IgD-negative memory B cell (primary cell): ENCODE results near the gene DNAJA3. TPM values are rescaled to one million over a fixed set of nuclear protein-coding genes. Genes with fewer than 3 reads are reported as not detected.
A peak's percentile ranks its signal among the peaks of the same experiment; 100 is the strongest.
"Not testable (repeated sequence)": the region's sequence is repeated elsewhere in the genome, so short reads cannot be mapped to it uniquely, and the experiment has no call there.

Experiments used
- H3K27ac Mint-ChIP-seq, 3 donors: one replicate each; pipeline ENCODE4 v1.8.0; 2020 to 2022; ENCODE audit warnings: mild to moderate bottlenecking in 3 of 3, mixed read lengths in 3 of 3, moderate library complexity in 1 of 3
- H3K27me3 Mint-ChIP-seq: one replicate; pipeline ENCODE4 v1.8.0; 2021; ENCODE audit warnings: mixed read lengths
- H3K36me3 Mint-ChIP-seq: one replicate; pipeline ENCODE4 v1.8.0; 2020; ENCODE audit warnings: mild to moderate bottlenecking, mixed read lengths
- H3K4me1 Mint-ChIP-seq, 3 donors: one replicate each; pipeline ENCODE4 v1.8.0; 2020 to 2022; ENCODE audit warnings: mixed read lengths in 3 of 3, mild to moderate bottlenecking in 1 of 3
- H3K4me3 Mint-ChIP-seq, 4 donors: one replicate each; pipeline ENCODE4 v1.8.0; 2020 to 2022; ENCODE audit warnings: mild to moderate bottlenecking in 4 of 4, mixed read lengths in 4 of 4, moderate library complexity in 3 of 4
- H3K9me3 Mint-ChIP-seq, 3 donors: one replicate each; pipeline ENCODE4 v1.8.0; 2020 to 2021; ENCODE audit warnings: mixed read lengths in 3 of 3, mild to moderate bottlenecking in 1 of 3
- polyA plus RNA-seq: library from polyadenylated mRNA; unstranded; fragments of 300-500 nt; fragmentation: Illumina TruSeq; gene quantifications from one replicate; pipeline ENCODE4 v1.2.3, GENCODE V29; 2021

The DNAJA3 gene
- polyA plus RNA-seq, 1 donor from 2014 or later = 42.7 TPM

DNA sequence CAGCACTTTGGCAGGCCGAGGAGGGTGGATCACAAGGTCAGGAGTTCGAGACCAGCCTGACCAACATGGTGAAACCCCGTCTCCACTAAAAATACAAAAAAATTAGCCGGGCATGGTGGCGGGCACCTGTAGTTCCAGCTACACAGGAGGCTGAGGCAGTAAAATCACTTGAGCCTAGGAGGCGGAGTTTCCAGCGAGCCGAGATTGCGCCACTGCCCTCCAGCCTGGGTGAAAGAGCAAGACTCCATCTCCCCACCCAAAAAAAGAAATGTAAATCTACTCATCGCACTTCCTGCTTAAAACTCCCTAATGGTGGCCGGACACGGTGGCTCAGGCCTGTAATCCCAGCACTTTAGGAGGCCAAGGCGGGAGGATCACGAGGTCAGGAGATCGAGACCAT is 31.8 kb upstream of the DNAJA3 start:
- not testable (repeated sequence) for H3K4me1 Mint-ChIP-seq, H3K27me3 Mint-ChIP-seq, H3K9me3 Mint-ChIP-seq, H3K36me3 Mint-ChIP-seq
- Mint-ChIP-seq H3K4me3 (peak overlapping the region in 1 of 4 donors; percentile 65), H3K27ac (peak overlapping the region in 2 of 3 donors; percentile 87 to 92)

DNA sequence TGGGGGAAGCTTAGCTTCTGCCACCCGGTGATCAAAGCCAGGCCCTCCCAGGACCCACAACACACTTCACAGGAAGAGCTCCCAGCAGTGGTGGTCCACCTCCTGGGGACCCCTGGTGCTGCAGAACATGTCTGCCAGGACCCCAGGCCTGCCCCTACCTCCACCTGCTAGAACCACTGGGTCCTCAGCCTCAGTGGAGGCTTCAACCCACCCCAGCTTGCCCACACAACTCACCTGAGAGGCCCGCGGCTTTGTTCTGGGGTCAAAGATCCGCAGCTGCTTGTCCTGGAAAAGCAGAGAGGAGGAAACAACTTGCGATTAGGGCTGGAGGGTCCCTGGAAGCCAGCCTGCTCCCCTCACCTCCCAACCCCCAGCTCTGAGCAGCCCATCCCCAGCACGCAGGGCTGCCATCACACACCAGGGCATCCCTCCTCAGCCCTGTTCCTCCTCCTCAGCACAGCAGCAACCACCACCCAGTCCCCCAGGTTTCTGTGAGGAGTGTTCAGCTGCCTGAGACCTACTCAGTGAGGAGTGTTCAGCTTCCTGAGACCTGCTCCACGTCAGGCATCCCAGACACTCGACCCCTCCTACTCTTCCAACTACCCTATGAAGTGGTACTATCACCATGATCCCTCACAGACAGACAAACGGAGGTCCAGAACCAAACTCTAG is 30.5 kb upstream of the DNAJA3 start:
- Mint-ChIP-seq H3K4me3 (peak overlapping the region in 1 of 4 donors; percentile 66), H3K36me3 (peaks cover 6% of the 10 kb centered on the region)

DNA sequence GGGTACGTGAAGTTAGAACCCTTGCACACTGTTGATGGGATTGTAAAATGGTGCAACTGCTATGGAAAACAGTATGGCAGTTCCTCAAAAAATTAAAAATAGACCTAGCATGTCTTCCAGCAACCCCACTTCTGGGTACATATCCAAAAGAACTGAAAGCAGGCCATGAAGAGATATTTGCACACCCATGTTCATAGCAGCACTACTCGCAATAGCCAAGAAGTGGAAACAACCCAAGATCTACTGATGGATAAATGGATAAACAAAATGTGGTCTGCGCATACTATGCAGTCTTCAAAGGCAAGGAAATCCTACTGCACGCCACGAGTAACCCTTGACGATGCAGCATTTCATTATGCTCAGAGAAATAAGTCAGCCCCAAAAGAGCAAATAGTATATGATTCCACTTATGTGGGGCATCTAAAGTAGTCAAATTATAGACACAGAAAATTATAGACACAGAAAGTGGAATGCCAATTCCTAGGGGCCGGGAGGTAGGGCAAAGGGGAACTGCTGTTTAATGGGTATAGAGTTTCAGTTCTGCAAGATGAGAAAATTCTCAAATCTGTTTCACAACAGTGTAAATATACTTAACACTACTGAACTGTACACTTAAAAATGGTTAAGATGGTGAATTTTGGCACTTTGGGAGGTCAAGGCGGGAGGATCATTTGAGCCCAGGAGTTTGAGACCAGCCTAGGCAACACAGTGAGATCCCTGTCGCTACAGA is 26.5 kb upstream of the DNAJA3 start:
- Mint-ChIP-seq H3K36me3 (peaks cover 10% of the 10 kb centered on the region), H3K9me3 (no peaks in the 10 kb centered on the region), H3K27me3 (no peaks in the 10 kb centered on the region), H3K4me1 (peaks cover 1 to 12% (median 3%) of the 10 kb centered on the region in 3 donors), H3K27ac (peak overlapping the region in 1 of 3 donors; percentile 94), H3K4me3 (peak overlapping the region in 1 of 4 donors; percentile 9)

More for the DNA sequence above, 30.5 kb upstream of the DNAJA3 start:
- peaks cover 1 to 11% (median 1%) of the 10 kb centered on the region in 3 donors for H3K4me1 Mint-ChIP-seq
- H3K27ac Mint-ChIP-seq = peak overlapping the region; percentile 31 to 95 (median 68)
- H3K9me3 Mint-ChIP-seq = no peaks in the 10 kb centered on the region
- no peaks in the 10 kb centered on the region for H3K27me3 Mint-ChIP-seq

DNA sequence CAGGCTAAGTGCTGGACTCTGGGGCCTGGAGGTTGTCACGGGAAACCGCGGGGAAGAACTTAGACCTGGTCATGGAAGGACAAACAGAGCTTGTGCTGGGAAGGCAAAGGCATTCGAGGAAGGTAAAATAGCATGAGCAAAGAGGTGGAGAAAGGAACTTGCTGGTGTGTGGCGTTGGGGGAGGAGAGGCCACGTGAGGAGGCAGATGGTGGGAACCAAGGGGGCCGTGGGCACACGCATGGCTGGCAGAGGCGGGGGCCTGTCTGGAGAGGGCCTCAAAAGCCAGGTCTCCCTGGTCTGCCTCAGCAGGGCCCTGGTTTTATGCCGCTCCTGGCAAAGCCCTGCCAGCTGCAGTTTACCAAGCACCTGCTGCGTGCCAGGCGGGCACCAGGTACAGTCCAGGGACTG is 24.6 kb upstream of the DNAJA3 start:
- Mint-ChIP-seq H3K4me1 (peaks cover 5 to 12% (median 7%) of the 10 kb centered on the region in 3 donors), H3K36me3 (peaks cover 5% of the 10 kb centered on the region), H3K27ac (peak overlapping the region; percentile 80 to 94 (median 94)), H3K27me3 (no peaks in the 10 kb centered on the region), H3K4me3 (peak overlapping the region in 1 of 4 donors; percentile 72), H3K9me3 (no peaks in the 10 kb centered on the region)

DNA sequence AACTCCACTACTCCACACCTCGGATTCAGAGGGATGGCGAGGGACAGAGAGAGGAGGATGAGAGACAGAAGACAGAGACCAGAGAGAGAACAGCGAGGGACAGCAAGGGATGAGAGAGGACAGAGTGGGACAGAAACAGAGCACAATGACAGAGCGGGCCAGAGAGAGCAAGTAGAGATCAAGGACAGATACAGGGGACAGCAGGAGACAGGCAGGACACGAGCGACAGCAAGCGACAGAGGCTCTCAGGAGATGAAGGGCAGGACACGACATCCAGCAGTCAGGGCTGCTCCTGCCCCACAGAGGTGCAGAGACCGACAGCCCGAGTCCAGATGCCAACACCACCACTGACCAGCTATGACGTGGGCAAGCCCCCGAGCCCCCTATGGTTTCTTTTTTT is 24.2 kb upstream of the DNAJA3 start:
- peaks cover 7% of the 10 kb centered on the region for H3K36me3 Mint-ChIP-seq
- H3K4me1 Mint-ChIP-seq = peaks cover 5 to 12% (median 7%) of the 10 kb centered on the region in 3 donors
- peak overlapping the region in 1 of 4 donors; percentile 72 for H3K4me3 Mint-ChIP-seq
- H3K9me3 Mint-ChIP-seq = no peaks in the 10 kb centered on the region
- H3K27me3 Mint-ChIP-seq = no peaks in the 10 kb centered on the region
- H3K27ac Mint-ChIP-seq = peak overlapping the region in 2 of 3 donors; percentile 94

DNA sequence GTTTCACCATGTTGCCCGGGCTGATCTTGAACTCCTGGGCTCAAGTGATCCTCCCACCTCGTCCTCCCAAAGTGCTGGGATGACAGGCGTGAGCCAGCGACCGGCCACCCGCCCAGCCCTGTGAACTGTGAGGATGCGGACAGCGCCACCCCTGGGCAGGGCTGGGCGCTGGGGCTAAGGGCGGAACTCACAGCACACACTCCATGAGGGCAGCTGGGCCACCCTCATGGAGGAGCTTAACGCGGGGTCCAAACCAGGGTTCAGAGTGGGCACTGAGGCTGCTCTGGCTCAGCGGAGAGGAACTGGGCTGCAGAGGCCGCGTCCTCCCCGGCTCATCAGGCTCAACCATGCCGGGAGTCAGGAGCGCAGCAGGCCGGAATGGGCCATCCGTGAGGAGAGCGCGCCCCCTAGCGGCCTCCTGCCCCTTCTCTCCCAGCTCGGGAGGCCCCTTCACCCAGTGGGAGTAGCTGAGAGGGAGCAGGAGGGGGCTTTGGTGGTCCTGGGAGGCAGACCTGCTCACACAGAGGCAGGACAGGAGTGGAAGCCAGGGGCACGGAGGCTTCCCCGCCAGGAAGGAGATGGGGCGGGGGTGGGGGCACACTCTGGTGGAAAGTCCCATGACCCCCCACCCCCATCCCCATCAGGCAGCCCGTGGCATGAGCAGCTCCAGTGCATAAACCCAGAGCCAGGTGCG is 23.1 kb upstream of the DNAJA3 start:
- Mint-ChIP-seq H3K9me3 (no peaks in the 10 kb centered on the region), H3K27ac (peak overlapping the region; percentile 90 to 94 (median 94)), H3K27me3 (no peaks in the 10 kb centered on the region), H3K4me1 (peaks cover 5 to 12% (median 7%) of the 10 kb centered on the region in 3 donors), H3K4me3 (peak overlapping the region in 1 of 4 donors; percentile 75), H3K36me3 (peaks cover 5% of the 10 kb centered on the region)

DNA sequence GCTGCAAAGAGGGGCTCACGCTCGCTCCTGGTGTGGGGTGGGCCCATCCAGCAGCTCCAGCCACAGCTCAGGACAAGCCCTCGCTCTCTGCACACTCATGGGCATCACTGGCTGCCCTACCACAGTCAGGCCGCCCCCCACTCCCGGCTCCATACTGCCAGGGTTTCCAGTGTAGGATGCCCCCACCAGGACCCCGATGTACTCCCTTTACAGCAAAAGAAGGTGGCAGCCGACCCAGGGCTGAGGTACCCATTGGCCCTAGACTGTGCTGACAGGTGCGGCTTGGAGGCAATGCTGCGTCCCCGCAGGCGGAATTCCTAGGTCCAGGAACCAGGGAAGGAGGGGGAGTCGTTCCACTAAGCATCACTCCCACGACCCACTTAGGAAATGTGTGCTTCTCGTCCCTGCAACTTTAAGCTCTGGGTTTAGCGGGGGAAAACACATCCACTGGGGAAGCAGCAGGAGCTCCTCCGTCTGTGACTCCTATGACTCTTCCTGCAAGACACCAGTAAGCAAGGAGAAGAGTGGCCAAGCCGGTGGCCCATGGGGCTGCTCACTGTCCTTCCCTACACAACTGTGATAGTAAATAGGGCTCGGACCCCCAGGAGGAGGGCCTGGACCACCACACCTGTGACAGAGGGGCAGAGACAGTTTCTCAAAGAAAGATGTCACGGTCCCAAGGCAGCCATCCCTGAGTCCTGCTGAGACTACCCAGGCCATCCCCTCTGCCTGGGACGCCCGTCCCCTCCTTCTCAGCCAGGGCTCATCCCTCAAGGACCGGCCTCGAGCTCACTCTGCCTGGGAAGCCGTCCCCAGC is 22.3 kb upstream of the DNAJA3 start:
- peaks cover 5 to 12% (median 7%) of the 10 kb centered on the region in 3 donors for H3K4me1 Mint-ChIP-seq
- H3K27me3 Mint-ChIP-seq = no peaks in the 10 kb centered on the region
- no peaks in the 10 kb centered on the region for H3K9me3 Mint-ChIP-seq
- H3K36me3 Mint-ChIP-seq = peaks cover 5% of the 10 kb centered on the region
- peak overlapping the region in 1 of 4 donors; percentile 75 for H3K4me3 Mint-ChIP-seq
- peak overlapping the region in 2 of 3 donors; percentile 94 to 96 for H3K27ac Mint-ChIP-seq

DNA sequence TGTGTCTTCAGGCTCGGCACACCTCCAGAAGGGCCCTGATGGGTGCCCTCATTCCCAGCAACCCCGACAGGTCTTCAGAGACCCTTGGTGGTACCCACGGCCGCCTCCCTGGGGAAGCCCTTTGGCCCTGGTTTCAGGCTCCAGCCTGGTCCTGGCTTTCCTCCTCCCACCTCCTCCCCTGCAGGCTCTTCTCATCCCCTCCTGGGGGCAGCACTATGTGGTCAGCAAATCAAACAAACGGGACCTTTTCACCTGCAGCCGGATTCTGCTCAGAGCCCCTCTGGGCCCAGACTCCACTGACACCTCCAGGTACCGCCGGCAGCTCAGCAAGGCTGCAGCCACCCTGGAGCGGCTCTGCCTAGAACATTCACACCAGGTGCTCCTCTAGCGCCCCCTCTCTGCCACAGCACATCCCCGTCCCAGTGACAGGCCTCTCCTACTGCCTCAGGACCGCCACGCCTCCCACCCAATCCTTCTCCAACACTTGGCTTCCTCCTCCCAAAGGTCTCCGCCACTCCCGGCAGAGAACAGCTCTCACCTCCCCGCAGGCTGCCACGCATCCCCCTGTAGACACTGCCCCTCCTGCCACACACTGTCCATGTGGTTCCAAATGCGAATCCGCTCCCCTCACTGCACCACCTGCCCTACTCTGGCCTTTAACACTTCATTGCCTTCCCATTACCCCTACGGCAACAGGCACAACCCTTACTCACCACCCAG is 21.3 kb upstream of the DNAJA3 start:
- no peaks in the 10 kb centered on the region for H3K27me3 Mint-ChIP-seq
- H3K4me3 Mint-ChIP-seq = peak overlapping the region in 3 of 4 donors; percentile 14 to 75 (median 57)
- no peaks in the 10 kb centered on the region for H3K9me3 Mint-ChIP-seq
- H3K4me1 Mint-ChIP-seq = peaks cover 5 to 8% (median 7%) of the 10 kb centered on the region in 3 donors
- H3K36me3 Mint-ChIP-seq = peaks cover 5% of the 10 kb centered on the region
- H3K27ac Mint-ChIP-seq = peak overlapping the region; percentile 89 to 96 (median 94)

DNA sequence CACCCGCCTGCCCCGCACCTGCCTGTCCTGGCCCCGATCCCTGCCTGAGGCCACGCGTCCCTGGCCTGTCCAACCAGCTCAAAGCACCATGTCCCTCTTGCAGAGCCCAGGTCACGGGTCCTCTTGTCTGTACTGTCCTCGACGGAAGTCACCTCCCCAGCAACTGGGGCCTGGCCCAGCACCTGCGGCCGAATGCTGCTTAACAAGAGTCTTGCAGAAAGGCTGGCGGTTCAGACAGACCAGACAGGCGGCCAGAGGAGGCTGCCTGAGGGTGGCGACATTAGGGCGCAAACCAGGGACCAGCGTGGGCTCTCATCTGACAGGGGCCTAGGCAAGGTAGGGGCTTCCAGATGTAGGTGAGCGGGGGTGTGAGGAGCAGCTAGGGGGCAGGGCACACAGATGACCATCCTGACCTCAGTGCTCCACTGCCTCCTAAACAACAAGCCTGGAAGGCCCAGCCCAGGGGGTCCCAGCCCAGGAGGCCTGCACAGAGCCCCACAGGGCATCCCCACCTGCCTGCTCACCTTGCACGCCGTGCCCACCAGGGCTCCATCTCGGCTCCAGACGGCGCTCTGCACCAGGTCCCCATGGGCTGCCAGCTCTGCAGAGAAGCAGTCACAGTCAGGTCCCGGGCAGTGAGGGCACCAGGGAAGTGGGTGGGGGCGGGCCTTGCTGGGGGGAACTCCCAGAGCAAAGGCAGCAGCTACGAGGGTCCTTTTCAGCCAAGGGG is 20.5 kb upstream of the DNAJA3 start:
- Mint-ChIP-seq H3K27me3 (no peaks in the 10 kb centered on the region), H3K36me3 (peaks cover 5% of the 10 kb centered on the region)

DNA sequence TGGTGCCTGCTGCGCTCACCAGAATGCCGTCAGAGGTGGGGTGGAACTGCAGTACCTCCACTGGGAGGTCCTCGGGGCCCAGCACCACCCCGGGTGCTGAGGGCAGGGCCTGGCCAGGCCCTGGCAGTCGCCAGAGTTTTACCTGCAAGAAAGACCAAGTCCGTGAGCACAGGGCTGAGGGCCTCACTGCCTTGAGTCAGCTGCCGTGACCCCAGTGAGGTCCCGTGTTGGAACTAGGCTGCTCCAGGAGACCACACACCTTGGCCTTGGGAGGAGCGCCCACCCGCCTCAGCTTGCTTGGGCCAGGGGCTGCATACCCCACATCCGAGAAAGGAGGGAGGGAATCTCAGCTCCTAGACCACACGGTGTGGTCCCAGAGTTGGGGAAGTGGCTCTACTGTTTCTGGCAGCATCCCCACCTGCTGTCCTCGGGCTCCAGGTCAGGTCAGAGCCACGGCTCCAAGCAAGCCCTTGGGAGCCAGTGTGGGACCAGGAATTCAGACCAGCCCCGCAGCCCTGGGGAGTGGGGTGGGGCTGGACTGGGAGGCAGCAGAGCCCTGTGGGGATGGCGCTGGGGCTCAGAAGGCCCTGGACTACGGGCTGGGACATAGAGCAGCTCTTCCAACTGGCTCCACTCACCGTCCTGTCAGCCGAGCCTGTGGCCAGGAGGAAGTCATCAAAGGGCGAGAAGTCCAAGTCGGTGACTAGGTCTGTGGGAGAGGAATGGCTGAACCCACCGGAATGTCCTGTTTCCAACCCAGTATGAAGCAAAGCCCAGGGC is 17.9 kb upstream of the DNAJA3 start:
- peaks cover 12 to 15% (median 14%) of the 10 kb centered on the region in 3 donors for H3K4me1 Mint-ChIP-seq
- peak overlapping the region in 1 of 3 donors; percentile 94 for H3K27ac Mint-ChIP-seq
- peaks cover 2% of the 10 kb centered on the region for H3K36me3 Mint-ChIP-seq
- no peaks in the 10 kb centered on the region for H3K9me3 Mint-ChIP-seq
- H3K27me3 Mint-ChIP-seq = no peaks in the 10 kb centered on the region
- H3K4me3 Mint-ChIP-seq = peak overlapping the region in 1 of 4 donors; percentile 53

More for the DNA sequence above, 20.5 kb upstream of the DNAJA3 start:
- peaks cover 5 to 6% (median 5%) of the 10 kb centered on the region in 3 donors for H3K4me1 Mint-ChIP-seq
- peak overlapping the region; percentile 89 to 96 (median 94) for H3K27ac Mint-ChIP-seq
- H3K4me3 Mint-ChIP-seq = peak overlapping the region in 2 of 4 donors; percentile 57 to 75
- H3K9me3 Mint-ChIP-seq = no peaks in the 10 kb centered on the region

DNA sequence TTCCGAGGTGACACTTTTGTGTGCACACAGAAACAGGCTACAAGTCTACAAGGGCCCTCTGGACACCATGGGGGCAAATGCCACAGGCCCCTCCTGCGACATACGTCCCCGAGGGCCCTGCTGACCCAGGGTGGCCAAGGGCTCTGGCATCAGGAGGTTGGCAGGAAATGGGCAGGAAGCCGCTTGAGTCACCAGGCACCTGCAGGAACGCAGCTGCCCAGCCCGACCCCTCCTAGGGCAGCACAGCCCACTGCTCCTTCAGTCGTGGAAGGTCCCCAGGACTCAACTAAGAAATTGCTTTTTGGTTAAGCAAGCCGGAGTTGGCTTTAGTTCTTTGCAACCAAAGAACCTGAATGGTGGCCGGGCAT is 17.4 kb upstream of the DNAJA3 start:
- Mint-ChIP-seq H3K27ac (peak overlapping the region in 1 of 3 donors; percentile 94), H3K27me3 (no peaks in the 10 kb centered on the region), H3K4me3 (peak overlapping the region in 1 of 4 donors; percentile 53), H3K9me3 (no peaks in the 10 kb centered on the region), H3K36me3 (peaks cover 2% of the 10 kb centered on the region), H3K4me1 (peaks cover 12 to 20% (median 18%) of the 10 kb centered on the region in 3 donors)

DNA sequence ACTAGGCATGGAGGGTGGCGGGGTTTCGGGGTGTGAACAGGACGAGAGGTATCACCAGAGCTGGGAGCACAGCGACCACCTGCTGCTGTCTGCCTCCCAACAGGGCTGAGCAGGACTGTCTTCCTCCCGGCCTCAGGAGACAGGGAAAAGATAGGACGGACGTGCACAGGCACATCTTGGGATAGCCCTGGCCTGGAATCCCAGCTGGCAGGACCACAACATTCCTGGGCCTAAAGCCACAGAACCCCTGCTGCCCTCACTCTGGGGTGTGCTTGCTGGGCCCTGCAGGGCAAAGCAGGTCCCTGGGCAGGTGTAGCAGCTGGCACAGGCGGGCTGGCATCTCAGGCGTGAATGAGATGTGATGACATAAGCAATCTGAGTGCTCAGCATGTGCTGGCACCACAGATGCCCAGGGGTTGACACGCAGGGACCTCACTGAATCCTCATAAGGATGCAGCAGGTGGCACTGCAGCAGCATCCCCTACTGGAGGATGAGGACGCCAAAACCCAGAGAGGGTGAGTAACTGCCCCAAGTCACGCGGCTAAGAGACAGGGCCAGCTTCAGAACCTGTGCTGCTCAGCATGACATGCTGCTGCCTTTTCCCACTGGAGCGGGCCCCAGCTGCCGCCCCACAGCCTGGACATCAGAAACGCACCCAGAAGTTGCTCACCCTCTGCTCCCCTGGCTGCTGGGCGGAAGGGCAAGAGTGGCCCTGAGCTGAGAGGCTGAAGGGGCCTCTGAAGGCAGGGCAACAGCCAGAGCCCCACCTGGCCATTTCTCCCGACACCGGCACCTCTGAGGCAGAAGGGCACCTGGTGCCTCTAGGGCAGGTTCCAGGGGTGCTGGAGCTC is 16.4 kb upstream of the DNAJA3 start:
- no peaks in the 10 kb centered on the region for H3K27me3 Mint-ChIP-seq
- no peaks in the 10 kb centered on the region for H3K9me3 Mint-ChIP-seq
- H3K4me3 Mint-ChIP-seq = peak overlapping the region in 1 of 4 donors; percentile 61
- H3K27ac Mint-ChIP-seq = peak overlapping the region; percentile 57 to 86 (median 71)
- H3K4me1 Mint-ChIP-seq = peaks cover 10 to 23% (median 23%) of the 10 kb centered on the region in 3 donors
- peaks cover 2% of the 10 kb centered on the region for H3K36me3 Mint-ChIP-seq
